Suprapubic skin (tissue), 4 donors: ENCODE results near the gene SEC14L2.

ENCODE experiments used
- CTCF ChIP-seq, 2 donors: fragments of 200-600 bp in 1 of 2; fragments of 450-650 bp in 1 of 2; sonication (generic) in 1 of 2; IDR thresholded peaks; one replicate each; pipeline ENCODE4 v1.5.1; 2016 to 2019; ENCODE audit warnings: antibody characterized with exemption in 2 of 2, mild to moderate bottlenecking in 1 of 2, moderate library complexity in 1 of 2
- EP300 ChIP-seq: sonication (generic); formaldehyde crosslinking; IDR thresholded peaks from one replicate; pipeline ENCODE4 v1.6.1; 2017; ENCODE audit warnings: antibody characterized with exemption
- POLR2A ChIP-seq, 2 donors: fragments of 450-650 bp; IDR thresholded peaks; one replicate each; pipeline ENCODE4 v1.6.1; 2017; ENCODE audit warnings: antibody characterized with exemption in 2 of 2, mild to moderate bottlenecking in 2 of 2, moderate library complexity in 2 of 2
- POLR2AphosphoS5 ChIP-seq, 3 donors: sonication (generic); formaldehyde crosslinking; IDR thresholded peaks; one replicate each; pipeline ENCODE4 v1.6.1; 2017; ENCODE audit warnings: antibody characterized with exemption in 3 of 3

GRCh38 chr22:30371321-30371720 is 25.5 kb upstream of the SEC14L2 start:
- TF ChIP-seq CTCF (IDR thresholded peaks at IDR 0.05) (no peak), POLR2A (IDR thresholded peaks at IDR 0.05) (no peak), POLR2AphosphoS5 (IDR thresholded peaks at IDR 0.05) (no peak), EP300 (no peak)
